NCI-H1694 treated with DMSO at 0.1 percent for 48 hours (cell line): ENCODE data around the gene RELL2.
A peak's percentile ranks its signal among the peaks of the same experiment; 100 is the strongest.

ENCODE experiments used
- DNase-seq: peaks from one replicate; lab custom pipeline; 2025; lab: John Stamatoyannopoulos, UW

Gene RELL2

DNA sequence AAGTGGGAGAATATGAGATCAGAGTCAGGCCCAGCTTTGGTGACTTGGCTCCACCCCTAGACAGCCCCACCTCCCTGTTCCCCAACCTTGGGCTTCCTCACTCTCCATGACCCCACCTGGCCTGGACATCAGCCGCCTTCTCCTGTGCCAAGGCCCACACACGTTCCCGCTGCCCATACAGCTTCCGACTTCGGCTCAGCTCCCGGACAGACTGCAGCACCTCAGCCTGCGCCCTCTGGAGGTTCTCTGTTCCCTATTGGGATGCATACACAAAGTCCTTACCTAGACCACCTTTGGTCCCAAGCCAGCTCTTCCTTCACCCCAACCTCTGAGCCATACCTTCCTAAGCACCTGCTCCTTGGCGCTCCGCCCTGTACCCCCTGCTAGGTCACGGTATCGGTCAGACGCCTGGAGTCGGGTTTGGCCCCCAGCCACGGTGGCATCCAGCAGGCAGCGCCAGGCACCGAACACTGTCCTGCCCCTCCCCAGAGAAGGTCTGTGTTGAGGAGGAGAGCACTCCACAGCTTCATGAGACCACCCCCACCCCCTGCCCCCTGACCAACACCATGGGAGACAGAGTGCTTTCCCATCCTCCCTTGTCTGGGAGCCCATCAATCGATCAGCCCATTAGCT, 12.4 kb downstream of the RELL2 start:
- DNase-seq: no peak

DNA sequence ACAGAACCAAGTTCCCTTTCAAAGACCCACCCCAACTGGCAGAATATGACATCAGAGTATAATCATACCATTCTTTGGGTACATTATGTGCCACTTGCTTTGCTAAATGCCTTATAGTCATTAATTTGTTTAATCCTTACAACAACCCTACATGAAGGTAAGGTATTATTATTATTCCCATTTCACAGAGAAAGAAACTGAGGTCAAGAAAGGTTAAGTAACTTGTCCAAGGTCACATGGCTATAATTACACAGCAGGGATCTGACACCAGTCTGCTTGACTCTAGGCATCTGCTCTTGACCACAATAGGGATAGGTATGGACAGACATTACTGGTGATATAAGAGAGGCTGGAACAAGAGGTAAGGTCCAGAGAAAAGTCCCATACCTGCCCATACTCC, 13.2 kb downstream of the RELL2 start:
- no peak for DNase-seq

DNA sequence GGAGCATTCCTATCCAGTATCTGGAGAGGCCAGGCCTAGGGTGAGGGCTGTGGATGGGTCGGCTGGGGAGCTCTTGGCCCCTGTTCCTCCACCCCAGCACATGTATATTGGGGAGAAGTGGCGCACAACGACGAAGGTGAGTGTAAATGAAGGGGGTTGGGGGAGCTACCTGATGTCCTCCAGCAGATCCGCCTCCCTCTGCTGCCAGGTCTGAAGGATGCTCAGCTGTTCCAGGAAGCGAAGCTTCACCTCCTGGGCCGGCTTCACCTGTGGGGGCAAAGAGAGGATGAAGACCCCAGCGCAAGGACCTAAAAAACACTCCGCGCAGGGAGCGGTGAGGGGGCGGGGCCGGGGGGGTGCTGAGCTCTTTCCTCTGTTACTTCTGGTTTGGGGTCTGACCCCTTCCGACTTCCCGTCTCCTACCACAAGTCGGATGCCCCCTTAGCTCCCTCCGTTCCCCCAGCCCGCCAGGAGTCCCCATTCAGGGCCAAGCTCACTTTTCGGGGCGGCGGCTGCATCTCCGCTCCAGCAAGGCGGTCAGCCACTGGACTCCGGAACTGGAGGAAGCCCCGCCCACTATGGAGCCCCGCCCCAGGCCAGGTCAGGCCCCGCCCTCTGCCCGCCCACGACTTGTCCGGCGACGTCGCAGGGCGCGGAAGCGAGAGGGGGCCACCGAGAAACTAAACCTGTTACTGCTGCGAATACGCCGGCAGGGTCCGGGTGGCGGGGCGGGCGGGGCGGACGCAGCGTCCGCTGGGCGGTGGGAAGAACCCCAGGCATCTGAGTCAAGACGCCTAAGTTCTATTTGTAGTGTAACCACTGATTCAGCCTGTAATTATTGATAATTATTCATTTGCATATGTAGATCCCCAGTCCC, 14.3 kb downstream of the RELL2 start, which contains the start of gene FCHSD1:
TSS of gene FCHSD1 (minus strand) at position 568 of the 877 bp plus-strand sequence. CDS start at position 518, 50 bp downstream.
- no peak for DNase-seq

DNA sequence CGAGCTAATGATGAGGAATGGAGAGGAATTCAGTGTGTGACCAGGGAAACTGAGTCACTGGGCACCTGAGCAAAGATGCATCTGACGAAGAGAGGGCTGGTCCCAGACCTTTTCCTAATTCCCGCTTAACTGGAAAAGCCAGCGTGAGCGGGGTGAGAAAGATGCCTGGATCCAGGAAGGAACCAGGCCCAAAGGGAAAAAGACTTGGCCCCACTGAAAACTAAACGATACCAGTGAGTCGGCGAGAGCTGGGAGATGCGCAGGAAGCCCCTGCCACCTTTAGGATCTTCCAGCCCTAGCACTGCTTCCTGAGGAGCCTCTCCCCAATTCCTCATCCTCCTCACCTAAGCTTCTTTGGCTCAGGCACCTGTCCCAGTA, 14.9 kb downstream of the RELL2 start:
- DNase-seq: no peak

DNA sequence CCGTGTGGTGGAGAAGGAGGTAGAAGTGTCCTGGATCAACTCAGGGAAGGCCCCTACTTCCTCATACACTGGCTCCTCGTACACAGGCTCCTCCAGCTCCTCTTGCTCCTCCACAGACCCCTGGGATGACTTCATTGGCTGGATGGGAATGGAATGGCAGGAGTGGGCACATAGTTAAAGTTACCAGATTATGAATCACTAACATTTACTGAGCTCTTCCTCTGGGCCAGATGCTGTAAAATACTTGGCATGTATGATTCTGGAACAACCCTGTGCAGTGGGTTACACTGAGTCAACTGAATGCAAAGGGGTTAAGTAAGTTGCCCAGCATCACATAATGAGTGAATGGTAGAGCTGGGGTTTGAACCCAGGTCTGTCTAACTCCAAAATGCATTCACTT, 17.5 kb downstream of the RELL2 start:
- DNase-seq: no peak

DNA sequence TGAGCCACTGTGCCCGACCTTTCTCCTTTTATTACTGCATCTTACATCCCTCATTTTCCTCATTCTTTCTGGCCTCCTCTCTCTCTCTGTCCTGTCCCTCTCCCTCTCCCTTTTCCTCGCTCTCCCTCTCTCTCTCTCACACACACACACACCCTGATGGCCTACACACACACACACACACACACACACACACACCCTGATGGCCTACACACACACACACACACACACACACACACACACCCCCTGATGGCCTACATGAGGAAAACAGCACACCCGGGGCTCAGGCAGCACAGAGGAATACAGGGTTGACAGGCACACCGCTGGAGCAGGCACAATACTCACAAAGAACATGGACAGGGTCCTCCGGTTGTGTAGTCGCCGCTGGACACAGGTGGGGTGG, 18.2 kb downstream of the RELL2 start:
- DNase-seq: no peak

DNA sequence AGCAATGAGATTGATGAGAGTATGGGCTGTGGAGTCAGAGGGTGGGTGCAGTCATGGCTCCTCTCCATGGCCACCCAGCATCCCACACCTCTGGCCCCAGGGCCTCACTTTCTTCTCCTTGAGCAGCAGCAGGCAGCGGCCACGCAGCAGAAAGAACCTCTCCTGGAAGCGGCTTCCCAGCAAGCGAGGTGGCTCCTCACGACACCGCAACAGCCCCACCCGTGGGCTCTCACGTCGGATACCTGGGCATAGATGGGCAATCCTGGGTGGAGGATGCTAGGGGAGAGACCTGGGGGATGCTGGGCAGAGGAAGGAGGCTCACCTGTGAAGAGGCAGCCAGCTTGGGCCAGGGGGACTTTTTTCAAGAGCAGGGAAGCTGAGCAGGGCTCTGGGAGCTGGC, 19.6 kb downstream of the RELL2 start:
- no peak for DNase-seq

DNA sequence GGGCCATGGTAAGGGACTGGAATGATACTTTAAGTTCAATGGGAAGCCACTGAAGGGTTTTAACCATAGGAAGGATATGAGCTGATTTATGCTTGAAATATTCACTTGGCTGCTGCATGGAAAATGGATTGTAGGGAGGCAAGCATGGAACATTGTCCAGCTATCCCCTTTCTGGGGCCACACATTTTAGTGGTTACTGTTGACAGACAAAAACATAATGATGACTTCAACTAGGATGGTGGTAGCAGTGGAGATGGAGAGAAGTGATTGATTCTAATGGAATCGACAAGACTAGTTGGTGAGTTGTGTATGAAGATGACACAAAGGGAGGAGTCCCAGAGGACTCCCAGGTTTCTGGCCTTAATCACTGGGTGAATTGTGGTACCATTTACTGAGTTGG, 20.6 kb downstream of the RELL2 start:
- no peak for DNase-seq

DNA sequence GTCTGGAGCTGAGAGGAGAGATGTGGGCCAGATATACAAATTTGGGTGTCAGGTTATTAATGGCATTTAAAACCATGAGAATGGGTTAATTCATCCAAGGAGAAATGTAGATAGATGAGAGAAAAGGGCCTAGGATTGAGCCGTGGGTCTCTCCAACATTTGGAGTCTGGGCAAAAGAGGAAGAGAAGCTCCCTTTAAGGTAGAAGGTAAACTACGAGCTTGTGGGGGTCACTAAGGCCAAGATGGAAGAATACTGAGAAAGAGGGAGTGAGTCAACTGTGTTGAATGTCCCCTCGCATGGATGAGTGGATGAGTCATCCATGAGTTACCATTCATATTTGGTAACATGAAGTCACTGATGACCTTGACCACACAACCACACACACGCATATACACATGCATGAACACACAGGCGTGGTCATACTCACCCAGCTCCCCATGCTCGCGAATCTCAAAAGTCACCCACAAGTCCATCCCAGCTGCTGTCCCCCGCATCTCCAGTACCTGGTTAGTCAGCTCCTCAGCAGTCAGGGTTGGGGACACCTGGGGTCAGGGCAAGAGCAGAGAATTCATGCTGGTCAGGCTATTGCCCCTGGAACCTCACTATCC, 21.2 kb downstream of the RELL2 start:
- DNase-seq: no peak

DNA sequence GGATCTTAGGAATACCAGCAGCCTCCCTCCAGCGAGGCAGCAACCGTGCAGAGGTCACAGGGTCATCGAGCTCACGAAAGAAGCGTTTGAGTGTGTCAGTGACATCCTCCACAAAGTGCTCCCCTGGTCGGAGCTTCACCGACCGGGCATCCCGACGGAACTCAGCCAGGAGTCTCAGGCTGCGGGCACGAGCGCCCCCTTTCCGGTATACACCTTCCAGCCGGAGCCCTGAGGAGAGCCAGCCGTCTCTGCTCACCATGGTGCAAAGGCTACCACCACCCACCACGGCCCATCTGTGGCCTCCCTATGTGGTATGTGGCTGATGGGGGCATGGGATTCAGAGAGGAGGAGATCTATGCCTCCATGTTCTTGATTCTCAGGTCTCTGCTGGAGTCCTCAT, 25.2 kb downstream of the RELL2 start:
- DNase-seq: no peak

DNA sequence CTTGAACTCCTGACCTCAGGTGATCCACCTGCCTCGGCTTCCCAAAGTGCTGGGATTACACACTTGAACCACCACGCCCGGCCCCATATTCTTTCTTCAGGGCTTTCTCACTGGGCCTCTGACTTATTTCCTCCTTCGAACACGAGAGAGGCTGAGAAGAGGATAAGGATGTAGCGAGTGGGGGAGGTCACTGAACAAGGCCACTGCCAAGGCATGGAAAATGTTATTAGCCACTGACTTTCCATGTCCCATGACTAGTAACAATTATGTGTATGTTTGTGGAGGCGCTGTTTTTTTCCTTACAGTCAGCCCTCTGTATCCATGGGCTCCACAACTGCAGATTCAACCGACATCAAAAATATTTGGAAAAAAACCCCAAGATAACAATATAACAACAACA, 26.7 kb downstream of the RELL2 start:
- no peak for DNase-seq

DNA sequence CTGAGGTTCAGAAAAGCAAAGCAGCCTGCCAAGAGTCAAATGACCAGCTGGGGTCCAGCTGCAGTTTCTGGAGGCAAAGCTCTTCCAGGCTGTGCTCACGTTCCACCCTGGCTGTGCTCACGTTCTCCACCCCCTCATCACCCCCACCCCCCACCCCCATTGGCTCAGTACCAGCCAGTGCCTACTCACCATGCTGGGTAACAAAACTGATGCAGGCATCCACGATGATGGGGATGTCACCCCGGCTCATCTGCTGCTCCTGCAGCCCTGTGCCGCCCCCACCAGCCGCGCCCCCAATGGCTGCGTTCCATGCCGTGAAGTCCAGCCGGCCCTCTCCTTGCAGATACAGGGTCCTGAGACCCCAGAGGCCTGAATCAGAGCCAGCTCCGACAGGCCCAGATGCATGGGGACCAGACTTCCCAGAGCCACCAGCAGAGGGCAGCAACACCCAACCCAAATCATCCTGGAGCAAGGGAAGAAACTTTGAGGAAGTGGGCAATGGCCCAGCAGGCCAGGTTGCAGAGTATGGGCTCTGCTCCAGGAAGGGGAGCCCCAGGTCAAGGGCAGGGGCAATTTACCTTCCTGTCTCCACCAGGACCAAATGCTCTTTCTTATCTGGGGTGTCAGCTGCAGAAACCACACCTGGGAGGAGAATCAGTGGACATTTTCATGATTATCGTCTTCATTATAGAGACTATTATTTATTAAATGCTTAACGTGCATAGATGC, 28.1 kb downstream of the RELL2 start:
- peak; percentile 16 for DNase-seq

DNA sequence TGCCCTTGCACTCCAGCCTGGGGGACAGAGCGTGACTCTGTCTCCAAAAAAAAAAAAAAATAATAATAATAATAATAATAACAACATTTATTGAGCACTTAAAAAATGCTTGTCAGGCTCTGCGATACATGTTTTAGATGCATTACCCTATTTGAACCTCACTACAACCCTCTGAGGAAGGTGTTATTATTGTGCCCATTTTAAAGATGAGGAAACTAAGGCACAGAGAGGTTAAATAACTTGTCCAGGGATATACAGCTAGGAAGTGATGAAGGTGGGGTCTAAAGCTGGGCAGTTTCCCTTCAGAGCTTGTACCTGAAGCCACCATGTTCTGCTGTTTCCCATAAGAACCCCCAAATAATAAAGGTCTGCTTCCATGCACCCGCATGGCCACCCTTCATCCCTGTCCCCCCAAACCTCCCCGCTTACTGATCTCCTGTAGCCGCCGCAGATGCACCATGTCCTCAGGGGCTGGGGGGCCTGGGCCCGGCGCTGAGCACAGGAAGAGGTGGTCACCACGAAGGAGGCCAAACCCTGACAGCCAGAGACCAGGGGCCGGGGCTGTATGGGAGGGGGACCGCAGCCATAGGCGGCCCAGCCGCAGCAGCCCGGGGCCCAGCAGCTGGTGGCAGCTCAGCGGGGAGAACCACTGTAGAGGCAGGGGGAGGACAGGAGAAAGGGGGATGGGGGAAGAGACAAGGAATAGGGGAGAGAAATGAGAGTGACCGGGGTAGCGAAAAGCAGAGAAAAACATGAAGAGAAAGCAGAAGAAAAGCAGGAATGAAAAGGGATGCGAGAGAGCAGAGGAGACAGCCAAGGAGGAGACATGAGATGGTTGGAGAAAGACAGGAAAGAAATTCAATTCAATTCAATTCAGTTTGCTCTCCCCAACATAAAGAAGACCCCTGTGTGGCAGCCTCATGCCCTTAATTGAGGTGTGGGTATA, 29.5 kb downstream of the RELL2 start:
- no peak for DNase-seq

DNA sequence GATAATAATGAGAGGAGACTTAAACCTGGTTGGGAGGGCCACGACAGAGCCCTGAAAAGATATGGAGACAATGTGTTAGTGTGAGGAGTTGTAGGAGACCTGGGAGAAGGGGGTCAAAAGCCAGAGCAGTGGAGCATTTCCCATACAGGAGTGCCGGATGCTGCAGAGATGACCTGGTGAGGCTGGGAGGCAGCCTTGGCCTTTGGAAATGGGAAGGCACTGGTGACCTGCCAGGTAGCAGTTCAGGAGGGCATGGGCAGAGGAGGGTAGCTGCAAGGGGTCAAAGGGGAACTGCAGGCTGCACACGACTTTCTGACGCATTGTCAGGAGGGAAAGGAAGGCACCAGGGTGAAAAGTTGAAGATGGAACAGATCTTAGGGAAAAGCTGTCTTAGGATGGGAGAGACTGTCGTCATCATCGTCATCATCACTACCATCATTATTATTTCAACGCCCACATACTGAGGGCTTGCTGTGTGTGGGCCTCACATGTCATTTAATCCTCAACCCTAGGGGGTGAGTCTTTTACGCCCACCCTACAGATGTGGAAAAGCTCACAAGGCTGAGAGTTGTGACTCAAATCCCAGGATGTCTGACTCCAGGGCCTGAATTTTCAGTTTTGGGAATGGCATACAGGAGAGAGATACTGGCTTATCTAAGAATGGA, 31.9 kb downstream of the RELL2 start:
- no peak for DNase-seq

DNA sequence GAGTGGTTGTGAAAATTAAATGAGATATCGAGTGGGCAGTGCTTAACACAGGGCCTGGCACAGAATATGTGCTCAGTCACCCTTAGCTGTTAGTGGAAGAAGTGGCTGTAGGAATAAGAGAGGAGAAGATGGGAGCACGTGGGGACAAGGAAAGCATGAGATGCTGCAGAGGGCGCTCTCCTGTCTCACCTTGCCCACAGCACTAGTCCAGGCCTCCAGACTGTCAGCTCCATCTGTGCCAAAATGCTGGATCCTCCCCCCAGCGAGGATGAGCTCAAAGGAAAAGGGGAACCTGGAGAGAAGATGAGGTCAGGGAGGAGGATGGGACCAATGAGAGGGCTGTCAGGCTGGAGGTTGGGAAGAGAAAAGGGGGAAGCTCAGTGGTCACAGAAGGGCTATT, 32.7 kb downstream of the RELL2 start:
- DNase-seq: no peak

DNA sequence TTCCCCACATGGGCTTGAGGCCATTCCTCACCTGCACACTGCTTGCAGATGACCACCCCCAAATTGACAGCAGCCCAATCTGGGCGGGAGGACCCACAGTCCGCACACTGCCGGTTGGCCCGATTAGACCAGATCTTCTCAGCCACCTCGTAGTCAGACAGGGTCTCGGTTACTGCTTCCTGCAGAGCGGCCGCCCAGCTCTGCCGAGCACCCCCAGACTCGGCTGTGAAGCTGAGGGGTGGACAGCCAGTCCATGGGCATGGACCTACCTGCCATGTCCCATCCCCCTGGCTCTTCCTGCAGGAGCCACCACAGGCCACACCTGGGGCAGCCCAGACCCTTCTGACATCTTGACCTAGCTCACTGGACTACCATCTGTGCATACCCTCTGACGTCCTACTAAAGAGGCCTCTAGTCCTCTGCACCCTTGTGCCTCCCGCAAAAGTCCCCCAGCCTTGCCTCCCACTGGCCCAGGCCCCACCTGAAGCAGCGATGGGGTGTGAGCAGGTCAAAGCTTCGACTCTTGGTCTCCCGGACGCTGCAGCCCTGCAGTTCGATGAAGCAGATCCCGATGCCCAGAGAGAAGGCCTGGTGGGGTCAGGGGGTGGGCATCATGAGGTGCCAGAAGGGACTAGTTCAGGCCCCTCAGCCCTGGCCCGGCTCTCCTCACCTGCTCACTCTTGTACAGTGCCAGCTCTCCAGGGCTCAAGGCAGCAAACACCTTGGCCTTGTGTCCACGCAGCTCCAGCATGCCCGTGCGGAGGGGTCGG, 35.5 kb downstream of the RELL2 start:
- DNase-seq: no peak

DNA sequence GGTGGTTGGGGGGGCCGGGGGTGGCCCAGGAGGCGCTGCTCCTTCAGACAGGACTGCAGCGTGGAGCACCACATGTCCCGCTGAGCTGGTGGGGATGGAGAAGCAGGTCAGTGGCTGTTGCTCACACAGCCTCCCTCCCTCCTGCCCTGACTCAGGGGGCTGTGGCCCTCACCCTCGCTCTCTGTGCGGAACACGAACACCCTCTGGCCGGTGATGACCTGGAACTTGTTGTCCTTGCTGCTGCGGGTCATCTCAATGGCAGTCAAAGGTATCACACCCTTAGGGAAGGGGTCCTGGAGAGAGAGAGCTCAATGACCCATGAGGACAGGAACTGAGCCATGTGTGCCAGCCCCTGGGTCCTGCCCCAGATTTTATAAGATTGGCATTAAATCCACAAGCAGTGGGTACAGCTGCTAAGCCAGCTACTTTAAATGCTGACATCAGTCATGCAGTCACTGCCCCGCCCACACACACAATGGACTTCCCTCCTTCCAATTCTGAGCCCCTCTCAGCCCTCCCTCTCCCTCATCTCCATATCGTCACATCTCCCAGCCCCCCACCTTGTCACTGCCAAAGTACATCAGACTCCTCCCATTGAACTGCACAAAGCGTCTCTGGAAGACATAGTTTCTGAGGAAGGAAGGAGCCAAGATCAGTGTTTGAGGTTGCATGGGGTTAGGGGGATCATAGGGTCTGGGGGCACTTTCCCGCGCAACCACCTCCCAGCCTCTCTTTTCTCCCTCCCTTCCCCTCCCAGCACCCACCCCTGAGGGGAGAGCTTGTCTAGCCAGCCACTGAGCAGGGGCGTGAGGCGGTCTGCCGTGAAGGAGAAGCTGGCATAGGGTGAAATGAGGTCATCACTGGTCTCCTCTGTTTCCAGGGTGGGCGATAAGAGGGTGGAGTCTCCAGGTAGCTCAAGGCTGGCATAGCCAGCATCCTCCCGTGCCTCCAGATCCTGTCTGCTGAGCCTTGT, 36.3 kb downstream of the RELL2 start:
- DNase-seq: no peak

DNA sequence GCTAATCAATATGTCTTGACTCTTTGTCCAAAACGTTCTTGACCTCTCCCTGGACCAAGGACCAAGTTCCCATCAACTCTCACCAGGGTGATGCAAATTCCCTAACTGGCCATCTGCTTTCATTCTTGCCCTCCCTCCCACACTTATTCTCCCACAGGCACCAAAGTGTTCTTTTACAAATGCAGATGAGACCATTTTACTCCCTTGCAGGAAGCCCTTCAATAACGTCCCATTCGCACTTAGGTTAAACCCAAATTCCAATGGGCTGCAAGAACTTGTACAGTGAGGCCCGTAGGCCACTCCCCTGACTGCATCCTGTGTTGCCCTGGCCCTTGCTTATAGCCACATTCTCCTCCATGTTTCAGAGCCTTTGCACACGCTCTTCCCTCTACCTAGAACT, 38.0 kb downstream of the RELL2 start:
- no peak for DNase-seq

DNA sequence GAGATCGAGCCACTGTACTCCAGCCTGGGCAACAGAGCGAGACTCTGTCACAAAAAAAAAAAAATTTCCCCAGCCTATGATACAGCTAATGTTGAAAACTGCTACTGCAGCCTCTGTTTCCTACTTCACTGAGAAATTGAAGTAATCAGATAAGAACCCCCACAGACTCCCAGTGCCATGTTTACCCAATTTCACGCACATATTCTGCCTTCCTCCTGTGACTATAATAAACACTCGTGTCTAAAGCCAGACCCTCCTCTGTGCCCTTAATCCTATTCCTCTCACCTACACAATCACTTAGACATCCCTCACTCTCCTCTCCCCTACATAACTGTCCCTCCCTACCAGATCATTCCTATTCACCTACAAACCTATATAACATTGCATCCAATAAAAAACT, 38.9 kb downstream of the RELL2 start:
- DNase-seq: no peak
